WERI-Rb-1 (cell line): Measurements from ENCODE around the gene UMAD1.
A peak's percentile ranks its signal among the peaks of the same experiment; 100 is the strongest.

Experiments
- DNase-seq: peaks from one replicate; pipeline ENCODE4 v3.0.0-alpha.2; 2020
- H3K27ac ChIP-seq: fragments of 250-450 bp; sonication (Bioruptor Pico); 2 replicates; pipeline ENCODE4 v1.5.1; 2020; ENCODE audit warnings: mild to moderate bottlenecking, moderate library complexity
- H3K27me3 ChIP-seq: fragments of 250-450 bp; sonication (Bioruptor Pico); 2 replicates; pipeline ENCODE4 v1.5.1; 2021; ENCODE audit warnings: mild to moderate bottlenecking, low read depth, moderate library complexity; ENCODE audit not compliant: insufficient read depth, severe bottlenecking
- H3K36me3 ChIP-seq: fragments of 250-450 bp; sonication (Bioruptor Pico); 2 replicates; pipeline ENCODE4 v1.5.1; 2020; ENCODE audit warnings: mild to moderate bottlenecking, moderate library complexity
- H3K4me3 ChIP-seq: 2 replicates; pipeline ENCODE4 v1.5.1; 2011; ENCODE audit warnings: low read depth, mild to moderate bottlenecking, control low read depth, low read length
- H3K9me3 ChIP-seq: fragments of 250-450 bp; sonication (Bioruptor Pico); 2 replicates; pipeline ENCODE4 v1.5.1; 2021; ENCODE audit warnings: mild to moderate bottlenecking, moderate library complexity; ENCODE audit not compliant: severe bottlenecking
- TF ChIP-seq, protein P1 (sequence below): IDR thresholded peaks from 2 replicates; pipeline ENCODE4 v1.5.1; 2011; ENCODE audit warnings: low read depth, mild to moderate bottlenecking, control low read depth, inconsistent platforms, low read length

The UMAD1 gene

DNA sequence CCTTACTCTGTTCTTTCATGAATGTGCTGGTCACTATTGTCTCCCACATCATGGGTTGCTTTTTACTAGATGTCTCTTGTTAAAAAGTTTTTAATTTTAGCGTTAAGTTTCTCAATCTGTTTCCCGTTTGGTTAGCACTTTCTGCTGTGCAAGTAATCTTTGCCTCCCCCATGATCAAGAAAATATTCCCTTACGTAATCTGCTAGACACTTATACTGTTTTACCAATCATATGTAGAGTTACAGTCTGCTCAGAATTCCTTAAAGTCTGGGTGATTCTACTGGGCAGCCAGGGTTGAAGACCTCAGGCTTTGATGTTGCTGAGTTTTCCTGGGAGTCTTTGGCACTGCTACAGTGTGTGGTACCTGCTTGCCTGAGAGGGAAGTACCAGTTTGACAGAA is 116.0 kb downstream of the UMAD1 start:
- Histone ChIP-seq H3K36me3 (no peaks in the 10 kb centered on the region), H3K27ac (no peak overlapping the region), H3K27me3 (no peaks in the 10 kb centered on the region), H3K4me3 (no peak overlapping the region), H3K9me3 (no peaks in the 10 kb centered on the region)
- TF ChIP-seq, protein P1, sequence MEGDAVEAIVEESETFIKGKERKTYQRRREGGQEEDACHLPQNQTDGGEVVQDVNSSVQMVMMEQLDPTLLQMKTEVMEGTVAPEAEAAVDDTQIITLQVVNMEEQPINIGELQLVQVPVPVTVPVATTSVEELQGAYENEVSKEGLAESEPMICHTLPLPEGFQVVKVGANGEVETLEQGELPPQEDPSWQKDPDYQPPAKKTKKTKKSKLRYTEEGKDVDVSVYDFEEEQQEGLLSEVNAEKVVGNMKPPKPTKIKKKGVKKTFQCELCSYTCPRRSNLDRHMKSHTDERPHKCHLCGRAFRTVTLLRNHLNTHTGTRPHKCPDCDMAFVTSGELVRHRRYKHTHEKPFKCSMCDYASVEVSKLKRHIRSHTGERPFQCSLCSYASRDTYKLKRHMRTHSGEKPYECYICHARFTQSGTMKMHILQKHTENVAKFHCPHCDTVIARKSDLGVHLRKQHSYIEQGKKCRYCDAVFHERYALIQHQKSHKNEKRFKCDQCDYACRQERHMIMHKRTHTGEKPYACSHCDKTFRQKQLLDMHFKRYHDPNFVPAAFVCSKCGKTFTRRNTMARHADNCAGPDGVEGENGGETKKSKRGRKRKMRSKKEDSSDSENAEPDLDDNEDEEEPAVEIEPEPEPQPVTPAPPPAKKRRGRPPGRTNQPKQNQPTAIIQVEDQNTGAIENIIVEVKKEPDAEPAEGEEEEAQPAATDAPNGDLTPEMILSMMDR, result no peak
- DNase-seq, result no peak

DNA sequence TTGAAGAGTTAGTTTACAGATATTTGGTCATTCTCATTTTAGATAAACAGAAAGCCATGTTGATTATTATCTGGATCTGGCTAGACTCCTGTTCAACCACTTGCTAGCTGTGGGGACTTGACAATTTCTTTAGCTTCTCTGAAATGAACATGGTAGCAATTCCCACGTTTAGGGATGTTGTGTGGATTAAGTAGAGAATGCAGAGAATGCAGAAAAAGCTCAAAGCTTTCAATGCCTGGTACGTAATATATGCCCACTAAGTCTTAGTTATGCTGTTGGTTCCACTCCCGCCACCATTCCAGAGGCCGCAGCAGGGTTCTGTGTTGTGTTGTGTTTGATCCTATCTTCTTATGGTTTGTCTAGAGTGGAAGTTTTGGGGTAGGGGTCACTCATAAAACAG is 117.0 kb downstream of the UMAD1 start:
- TF ChIP-seq, protein P1, result no peak
- no peaks in the 10 kb centered on the region for H3K36me3 ChIP-seq
- H3K9me3 ChIP-seq, result no peaks in the 10 kb centered on the region
- DNase-seq, result no peak
- no peak overlapping the region for H3K27ac ChIP-seq
- no peak overlapping the region for H3K4me3 ChIP-seq
- no peaks in the 10 kb centered on the region for H3K27me3 ChIP-seq

DNA sequence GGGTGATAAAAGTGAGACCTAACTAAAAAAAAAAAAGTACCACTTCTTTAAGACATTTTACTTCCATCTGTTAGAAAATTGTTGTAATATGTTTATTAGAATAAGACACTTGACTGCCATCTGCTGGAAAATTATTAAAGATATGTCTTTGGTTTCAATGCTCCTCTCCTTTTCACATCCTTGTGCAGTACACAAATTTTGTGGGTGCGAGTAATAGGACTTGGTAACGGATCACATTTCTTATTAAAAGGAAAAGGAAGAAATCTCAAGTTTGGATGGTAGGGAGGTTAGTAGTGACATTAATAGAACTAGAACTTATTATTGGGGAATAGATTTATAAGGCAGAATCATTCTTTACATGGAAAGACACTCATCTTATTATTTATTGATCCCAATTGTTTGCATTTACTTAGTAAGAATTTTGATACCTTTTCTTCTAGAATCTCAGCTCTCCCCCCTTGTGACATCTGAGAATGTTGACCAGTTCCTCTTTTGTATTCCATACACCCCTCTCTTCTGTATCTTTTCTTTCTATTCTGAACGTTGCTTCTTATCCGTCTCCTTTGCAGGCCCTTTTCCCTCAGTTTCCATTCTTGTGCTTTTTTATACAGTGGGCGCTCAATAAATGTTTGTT is 120.9 kb downstream of the UMAD1 start:
- no peaks in the 10 kb centered on the region for H3K27me3 ChIP-seq
- DNase-seq, result no peak
- H3K27ac ChIP-seq, result no peak overlapping the region
- no peaks in the 10 kb centered on the region for H3K9me3 ChIP-seq
- H3K36me3 ChIP-seq, result no peaks in the 10 kb centered on the region
- no peak overlapping the region for H3K4me3 ChIP-seq
- TF ChIP-seq, protein P1, result no peak

DNA sequence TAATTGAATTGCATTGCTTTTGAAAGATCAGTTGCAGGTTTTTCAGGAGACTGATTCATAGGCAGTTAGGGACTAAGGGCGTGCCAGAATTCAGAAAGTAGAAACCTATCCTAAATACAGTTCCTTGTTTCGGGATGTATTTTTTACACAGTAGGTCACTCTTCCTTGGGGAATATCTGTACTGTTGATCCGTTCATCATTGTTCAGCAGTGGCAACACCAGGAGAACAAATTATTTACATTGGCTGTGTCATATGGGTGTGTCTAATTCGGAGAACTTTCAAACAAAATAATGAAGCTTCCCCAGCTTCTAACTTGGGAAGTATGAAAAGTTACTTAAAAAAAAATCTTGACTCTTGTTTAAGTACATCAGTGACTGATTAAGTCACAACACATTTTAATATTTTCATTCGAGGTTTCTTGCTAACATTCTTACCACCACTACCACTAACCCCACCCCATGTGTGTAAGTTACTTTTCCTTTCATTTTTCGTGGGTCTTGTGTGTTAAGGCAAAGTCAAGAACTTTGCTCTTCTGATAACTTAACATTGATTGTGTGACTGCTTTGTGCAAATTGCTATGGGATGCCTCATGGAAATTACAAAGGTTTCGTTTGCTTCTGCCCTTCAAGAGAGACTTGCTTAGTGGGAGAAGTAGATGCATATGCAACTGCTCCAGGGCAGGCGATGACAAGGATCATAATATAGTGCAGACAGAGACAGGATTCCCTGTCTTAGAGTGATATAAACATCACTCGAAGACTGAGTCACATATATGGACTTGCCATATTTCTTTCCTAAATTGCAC is 121.6 kb downstream of the UMAD1 start:
- H3K27ac ChIP-seq, result no peak overlapping the region
- H3K9me3 ChIP-seq, result no peaks in the 10 kb centered on the region
- H3K27me3 ChIP-seq, result no peaks in the 10 kb centered on the region
- no peak overlapping the region for H3K4me3 ChIP-seq
- no peak for DNase-seq
- no peaks in the 10 kb centered on the region for H3K36me3 ChIP-seq
- TF ChIP-seq, protein P1, result no peak

DNA sequence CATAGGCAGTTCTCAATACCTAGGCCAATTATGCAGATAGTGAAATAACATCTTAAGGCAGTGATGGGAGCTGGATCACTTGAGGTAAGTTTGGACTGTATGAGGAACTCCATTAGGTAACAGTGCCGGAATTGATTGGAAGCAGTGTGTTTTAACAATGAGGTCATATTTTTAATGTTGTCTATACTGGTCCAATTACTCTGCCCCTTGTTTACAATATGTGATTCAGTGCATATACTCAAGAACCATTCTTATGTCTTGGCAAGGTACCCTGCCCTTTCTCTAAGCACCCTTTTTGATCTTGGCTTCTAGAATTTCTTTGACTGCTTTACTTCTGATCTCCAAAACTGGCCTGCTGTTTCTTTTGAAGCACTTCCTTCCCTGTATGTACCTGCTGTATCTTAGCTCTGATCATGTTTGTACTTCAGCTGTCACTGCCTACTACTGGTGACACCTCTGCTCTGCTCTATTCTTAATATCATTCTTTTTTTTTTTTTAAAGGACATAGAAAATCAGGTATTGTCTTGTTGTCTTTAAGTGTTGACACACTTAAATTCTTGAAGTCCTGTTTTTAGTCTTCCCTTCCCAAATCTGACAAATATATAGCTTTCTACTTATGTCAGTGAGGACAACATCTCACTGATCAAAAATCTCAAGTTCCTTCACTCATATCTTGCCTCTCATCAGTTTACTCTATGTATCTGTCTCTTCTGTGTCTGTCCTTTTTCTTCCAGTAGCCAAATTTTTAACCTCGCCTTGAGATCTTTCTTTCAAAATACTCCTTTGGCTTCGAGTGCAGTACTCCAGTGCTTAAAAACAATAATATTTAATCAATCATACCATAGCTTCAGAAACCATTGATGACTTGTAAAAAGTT is 124.2 kb downstream of the UMAD1 start:
- no peak for DNase-seq
- TF ChIP-seq, protein P1, result 0 out of 2 replicates have a peak, but pooled peaks have one; percentile 19
- Histone ChIP-seq H3K27ac (no peak overlapping the region), H3K27me3 (no peaks in the 10 kb centered on the region), H3K9me3 (no peaks in the 10 kb centered on the region), H3K36me3 (no peaks in the 10 kb centered on the region), H3K4me3 (no peak overlapping the region)
